NCI-H2081 (cell line): Measurements from ENCODE around the gene TRAPPC6A.

Experiments
- DNase-seq, 2 experiments: peaks; one replicate each; lab custom pipeline; 2025; lab: John Stamatoyannopoulos, UW

TRAPPC6A gene, protein sequence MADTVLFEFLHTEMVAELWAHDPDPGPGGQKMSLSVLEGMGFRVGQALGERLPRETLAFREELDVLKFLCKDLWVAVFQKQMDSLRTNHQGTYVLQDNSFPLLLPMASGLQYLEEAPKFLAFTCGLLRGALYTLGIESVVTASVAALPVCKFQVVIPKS

DNA sequence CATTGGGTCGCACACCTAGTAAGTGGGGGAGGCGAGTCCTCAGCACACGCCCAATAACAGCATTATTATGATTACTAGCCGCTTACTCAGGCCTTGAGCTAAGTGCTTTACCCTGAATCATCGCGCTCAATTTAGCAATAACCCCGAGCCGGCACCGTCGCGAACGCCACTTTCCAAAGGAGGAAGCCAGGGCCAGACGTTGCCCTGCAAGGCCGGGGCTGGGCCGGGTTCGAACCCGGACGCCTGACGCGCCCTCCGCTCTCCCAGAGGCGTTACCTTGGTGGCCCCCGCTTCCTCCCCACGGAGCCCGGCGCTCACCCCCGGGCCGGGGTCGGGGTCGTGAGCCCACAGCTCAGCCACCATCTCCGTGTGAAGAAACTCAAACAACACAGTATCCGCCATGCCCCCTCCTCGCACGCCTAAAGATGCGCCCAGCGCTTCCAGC lies at the start of gene TRAPPC6A:
TRAPPC6A (minus strand) TSS at position 421 of the 445 bp plus-strand sequence; CDS start at position 402, 19 bp downstream.
- DNase-seq, result no peak

DNA sequence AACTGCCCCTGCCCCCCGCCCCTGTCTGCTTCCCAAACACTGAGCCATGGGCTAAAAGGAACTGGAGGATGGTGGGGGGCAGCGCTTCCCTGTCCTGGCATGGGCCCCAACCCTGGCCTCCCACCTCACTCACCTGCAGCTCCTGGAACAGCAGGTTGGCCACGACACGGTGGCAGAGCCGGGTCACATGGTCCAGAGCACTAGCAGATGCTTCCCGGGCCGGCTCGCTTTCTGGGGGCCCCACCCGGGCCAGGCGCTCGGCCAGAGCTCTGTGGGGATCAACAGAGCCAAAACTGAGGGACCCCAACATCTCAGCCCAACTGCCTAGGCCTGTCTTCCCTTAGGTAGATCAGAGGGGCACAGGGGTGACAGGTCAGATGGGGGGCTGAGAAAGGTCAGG lies 46.6 kb upstream of the TRAPPC6A start:
- no peak for DNase-seq

DNA sequence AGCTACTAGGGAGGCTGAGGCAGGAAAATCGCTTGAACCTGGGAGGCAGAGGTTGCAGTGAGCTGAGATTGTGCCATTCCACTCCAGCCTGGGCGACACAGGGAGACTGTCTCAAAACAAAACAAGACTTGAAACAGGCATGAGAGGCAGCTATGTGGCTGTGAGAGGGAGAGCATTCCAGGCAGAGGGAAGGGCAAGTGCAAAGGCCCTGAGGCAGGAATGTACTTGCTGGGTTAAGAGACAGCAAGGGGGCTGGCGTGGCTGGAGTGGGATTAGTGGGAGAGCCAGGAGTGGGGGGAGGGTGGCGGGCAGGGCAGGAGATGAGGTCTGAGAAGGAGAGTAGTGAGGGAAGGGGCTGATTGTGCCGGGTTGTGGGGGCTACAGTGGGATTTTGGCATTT lies 45.8 kb upstream of the TRAPPC6A start:
- DNase-seq, result no peak

DNA sequence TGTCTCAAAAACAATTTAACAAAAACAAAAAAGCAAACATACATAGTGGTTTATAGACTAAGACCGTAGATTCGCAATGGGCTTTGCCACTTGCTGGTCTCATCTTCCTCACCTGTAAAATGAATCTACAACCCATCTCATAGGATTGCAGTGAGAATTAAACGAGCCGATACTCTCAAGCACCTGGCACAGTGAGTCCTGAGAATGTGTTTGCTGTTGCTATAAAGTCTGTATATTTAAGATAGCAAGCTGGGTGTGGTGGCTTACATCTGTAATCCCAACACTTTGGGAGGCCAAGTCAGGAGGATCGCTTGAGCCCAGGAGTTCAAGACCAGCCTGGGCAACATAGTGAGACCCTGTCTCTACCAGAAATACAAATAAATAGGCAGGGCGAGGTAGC lies 44.7 kb upstream of the TRAPPC6A start:
- no peak for DNase-seq

DNA sequence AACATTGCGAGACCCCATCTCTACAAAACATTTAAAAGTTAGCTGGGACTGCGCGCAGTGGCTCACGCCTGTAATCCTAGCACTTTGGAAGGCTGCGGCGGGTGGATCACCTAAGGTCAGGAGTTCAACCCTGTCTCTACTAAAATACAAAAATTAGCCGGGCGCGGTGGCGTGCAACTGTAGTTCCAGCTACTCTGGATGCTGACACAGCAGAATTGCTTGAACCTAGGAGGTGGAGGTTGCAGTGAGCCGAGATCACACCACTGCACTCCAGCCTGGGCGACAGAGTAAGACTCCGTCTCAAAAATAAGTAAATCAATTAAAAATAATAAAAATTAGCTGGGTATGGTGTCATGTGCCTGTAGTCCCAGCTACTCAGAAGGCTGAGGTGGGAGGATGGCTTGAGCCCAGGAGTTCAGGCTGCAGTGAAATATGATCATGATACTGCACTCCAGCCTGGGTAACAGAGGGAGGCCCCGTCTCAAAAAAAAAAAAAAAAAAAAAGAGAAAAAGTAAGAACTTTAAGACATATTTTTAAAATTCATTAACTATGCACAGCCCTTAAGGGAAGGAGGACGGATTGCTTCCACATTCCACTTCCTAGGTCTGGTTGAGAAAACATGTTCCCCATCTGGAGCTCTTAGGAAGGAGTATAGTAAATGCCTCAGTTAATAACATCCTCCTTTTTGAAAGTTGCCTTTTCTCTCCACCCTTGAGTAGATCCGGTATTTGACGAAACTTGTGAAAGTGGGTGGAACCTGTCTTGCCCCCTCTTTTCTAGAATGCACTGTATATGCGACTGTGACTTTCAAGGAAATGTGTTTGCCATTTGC lies 41.1 kb upstream of the TRAPPC6A start:
- DNase-seq, result no peak

DNA sequence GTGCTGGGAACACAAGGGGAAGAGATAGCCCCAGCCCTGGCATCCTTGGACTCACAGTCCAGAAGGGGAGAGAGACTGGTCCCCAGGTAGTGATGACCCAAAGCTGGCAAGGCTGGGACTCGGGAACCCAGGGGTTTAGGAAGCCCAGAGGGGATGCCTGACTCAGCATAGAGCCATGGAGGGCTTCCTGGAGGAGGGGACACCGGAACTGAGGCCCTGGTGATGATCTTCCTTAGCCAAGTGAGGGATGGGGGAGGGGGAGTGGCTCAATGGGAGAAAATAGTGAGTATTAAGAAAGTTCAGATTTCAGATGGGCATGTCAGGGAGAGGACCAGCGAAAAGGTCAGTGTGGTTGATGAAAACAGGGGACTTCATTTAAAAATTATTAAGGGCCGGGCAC lies 40.4 kb upstream of the TRAPPC6A start:
- no peak for DNase-seq

DNA sequence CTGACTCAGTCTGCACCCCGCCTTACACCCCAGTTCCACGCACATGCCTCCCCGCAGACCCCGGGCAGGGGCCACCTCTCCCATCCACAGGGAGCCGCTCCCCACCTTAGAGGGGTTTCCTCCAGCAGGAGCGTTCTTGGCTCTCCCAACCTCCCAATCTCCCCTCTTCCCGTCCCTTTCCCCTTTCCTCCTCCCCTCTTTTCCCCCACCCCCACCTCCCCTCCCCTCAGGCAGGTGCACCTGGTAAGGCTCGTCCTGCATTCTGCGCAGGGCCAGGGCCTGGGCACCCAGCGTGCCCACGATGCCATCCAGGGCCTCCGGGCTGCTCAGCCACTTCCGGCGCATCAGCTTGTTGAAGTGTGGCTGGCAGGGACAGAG lies 39.9 kb upstream of the TRAPPC6A start:
- DNase-seq, result no peak

DNA sequence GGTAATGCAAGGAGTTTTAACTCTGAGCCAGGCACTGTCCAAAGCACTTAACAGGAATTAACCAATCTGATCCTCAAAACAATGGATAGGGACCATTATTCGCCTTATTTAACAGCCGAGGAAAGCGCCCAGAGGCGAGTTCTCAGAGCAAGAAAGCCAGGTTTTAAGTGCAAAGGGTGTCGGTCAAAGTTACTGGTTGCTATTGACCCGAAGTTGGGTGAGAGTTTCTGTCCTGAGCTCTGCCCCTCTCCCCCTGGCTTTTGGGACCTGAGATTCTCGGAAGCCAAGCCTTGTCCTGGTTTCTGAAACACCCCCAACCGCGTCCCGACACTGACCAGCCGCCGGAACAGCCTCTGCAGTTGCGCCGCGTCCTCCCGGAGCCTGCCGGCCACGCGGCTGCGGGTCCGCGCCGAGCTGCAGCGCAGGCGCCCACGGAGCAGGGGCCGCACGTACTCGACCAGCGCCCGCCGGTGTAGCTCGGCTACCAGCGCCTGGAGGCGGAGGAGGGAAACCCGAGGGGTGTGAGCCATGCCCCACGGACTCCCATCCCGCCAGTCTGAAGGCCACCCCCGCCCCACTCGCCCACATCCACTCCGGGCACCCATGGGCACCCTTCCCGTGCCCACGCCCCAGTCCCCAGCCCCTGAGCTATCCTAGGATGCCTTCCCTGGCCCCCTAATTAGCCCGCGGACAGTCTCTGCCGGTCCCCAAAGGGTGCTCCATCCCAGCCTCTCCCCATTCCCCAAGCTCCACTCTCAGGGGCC lies 39.3 kb upstream of the TRAPPC6A start:
- DNase-seq, result no peak

DNA sequence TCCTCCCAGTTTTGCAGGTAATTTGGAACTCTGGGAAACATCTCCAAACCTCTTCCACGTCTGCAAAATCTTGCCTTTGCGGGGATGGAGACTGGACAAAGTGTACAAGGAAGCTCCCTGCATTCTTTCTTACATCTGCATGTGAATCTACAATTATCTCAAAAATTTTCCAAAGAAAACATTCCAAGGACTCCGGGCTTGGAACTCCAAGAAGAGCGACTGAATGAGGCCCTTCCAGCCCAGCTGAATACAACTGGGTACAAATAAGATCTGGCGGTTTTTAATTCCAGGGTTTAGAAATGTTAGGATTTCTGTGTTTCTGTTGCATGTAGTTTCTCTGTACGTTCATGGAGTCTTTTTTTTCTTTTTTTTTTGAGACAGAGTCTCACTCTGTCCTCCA lies 38.6 kb upstream of the TRAPPC6A start:
- no peak for DNase-seq

DNA sequence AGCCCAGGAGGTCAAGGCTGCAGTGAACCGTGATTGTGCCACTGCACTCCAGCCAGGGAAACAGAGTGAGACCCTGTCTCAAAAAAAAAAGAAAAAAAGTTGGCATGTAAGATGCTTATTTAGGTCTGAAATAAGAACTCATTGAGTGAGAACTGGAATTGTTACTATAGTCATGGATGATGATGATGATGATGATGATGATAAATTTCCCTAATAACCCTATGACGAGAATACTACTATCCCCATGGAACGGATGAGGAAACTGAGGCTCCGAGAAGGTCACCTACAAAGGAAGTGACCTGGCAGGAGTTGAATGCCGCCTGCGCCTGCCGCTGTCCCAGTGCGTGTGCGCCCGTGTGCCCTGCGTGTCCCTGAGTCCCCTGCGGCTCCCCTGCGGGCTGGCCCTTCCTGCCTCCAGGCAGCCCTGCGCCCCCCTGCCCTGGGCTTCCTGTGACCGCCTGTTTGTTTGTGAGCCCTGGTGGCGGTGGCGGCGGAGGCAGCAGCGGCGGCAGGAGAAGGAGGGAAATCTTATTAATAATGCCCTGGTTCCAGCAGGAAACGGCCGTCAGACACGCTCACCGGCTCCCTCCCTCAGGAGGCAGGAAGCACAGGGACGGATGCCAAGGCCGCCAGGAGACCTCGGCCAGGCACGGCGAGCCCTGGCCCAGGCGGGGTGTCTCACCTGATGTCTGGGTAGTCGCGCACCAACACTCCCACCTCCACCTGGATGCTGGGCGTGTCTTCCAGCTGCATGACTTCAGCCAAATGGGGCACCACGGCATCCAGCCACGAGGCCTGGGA lies 37.6 kb upstream of the TRAPPC6A start:
- peak; percentile 67 to 76 for DNase-seq

DNA sequence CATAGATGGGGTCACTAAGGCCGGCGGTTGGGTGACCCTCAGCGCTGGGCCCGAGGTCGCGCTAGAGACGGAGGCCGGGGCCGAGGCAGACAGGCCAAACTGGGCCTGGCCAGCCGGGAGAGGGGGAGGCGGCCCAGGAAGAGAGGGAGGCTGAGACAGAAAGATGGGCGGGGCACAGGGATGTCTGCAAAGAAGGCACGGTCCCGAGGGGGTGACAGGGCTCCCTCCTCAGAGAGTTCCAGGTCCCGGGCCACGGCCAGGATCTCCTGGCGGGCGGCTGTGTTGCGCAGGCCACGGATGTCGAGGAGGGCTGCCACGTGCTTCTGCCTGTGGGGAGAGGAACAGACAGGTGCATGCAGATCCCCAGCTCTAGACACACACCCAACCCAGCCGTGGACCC lies 35.0 kb upstream of the TRAPPC6A start:
- DNase-seq, result no peak

DNA sequence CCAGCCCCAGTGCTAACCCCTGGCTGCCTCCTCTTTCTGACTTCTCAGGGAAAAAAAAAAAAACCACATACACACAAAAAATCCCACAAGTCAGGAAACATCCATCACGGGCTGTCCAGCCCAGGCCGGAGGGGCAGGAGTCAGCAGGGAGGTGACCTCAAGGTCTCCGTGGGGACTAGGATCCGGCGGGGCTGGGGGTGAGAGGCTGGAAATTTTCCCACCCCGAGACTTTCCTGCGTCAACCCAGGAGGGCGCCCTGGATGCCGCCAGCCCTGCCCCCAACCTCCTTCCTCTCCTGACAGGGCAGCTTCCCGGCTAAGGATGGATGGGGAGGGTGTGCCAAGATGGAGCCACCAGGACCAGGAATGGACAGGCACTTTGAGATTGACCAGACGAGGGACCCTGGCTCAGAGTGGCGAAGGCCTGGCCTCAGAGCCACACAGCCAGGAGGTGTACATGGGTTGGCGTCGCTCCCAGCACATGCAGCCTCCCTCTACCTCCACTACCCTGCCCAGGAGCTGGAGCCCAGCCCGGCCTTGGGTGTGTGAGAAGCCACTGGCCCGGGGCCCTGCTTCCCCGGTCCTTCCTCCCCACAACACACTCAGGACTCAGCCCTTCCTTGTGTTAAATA lies 33.8 kb upstream of the TRAPPC6A start:
- DNase-seq, result no peak

DNA sequence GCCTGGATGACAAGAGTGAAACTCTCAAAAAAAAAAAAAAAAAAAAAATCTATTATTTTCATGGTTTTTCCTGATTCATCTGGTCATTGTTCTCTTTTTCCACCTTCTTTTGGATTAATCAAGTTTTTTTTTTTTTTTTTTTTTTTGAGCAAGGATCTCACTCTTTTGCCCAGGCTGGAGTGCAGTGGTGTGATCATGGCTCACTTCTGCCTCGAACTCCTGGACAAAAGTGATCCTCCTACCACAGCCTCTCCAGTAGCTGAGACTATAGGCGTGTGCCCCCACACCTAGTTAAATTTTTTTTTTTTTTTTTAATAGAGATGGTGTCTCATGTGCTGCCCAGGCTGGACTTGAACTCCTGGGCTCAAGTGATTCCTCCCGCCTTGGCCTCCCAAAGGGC lies 28.3 kb upstream of the TRAPPC6A start:
- DNase-seq, result no peak

DNA sequence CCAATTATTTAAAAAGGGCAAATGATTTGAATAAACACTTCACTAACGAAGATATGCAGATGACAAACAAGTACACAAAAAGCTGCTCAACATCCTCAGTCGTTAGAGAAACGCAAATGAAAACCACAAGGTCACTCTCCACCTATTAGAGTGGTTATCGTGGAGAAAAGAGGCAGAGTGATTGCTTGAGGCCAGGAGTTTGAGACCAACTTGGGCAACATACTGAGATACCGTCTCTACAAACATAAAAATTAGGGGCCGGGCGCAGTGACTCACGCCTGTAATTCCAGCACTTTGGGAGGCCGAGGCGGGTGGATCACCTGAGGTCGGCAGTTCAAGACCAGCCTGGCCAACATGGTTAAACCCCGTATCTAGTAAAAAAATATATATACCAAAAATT lies 27.8 kb upstream of the TRAPPC6A start:
- DNase-seq, result no peak

DNA sequence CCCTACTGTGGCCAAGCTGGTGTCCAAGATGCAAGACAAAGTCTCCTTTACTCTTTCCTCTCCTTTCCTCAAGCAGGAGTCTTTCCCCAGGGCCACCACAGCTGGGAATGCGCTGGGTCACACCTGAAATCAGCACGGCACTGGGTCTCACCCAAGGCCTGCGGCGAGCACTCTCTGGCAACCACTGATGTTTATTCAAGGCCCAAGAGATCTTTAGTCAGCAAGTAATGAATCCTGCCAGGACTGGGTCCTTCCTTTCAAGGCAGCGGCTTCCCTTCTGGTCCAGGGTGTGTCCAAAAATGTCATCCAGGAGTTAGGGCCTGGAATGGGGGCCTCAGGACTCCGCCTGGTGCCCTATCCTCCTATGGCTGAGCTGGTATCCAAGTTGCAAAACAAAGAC lies 24.6 kb upstream of the TRAPPC6A start:
- DNase-seq, result no peak

DNA sequence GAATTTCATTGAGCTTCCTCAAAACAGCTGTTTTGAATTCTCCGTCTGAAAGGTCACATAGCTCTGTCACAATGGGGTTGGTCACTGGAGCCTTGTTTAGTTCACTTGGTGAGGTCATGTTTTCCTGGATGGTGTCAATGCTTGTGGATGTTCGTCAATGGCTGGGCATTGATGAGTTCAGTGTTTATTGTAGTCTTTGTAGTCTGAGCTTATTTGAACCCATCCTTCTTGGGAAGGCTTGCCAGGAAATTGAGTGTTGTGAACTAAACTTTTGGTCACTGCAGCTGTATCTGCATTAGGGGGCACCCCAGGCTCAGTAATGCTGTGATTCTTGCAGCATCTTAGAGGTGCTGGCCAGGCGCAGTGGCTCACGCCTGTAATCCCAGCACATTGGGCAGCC lies 22.5 kb upstream of the TRAPPC6A start:
- DNase-seq, result no peak

DNA sequence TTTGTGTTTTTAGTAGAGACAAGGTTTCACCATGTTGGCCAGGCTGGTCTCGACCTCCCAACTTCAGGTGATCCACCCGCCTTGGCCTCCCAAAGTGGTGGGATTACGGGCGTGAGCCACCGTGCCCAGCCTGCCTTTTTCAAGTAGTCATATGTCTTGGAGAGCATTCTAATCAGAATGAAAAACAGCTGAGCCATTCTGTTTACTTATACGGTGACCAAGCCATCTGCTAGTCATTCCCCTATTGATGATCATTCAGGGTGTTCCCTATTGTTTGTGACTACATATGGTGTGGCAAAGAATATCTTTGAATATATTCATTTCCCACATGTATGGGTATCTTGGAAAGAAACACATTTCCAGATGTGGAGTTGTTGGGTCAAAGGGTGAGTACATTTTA lies 17.7 kb upstream of the TRAPPC6A start:
- DNase-seq, result no peak

DNA sequence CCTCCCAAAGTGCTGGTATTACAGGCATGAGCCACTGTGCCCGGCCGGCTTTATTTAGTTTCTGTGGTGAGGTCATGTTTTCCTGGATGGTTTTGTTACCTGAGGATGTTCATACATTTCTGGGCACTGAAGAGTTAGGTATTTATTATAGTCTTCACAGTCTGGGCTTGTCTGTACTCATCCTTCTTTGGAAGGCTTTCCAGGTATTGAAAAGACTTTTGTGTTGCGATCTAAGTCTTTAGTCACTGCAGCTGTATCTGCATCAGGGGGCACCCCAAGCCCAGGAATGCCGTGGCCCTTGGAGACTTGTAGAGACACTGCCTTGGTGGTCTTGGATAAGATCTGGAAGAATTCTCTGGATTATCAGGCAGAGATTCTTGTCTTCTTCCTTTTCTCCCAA lies 13.3 kb upstream of the TRAPPC6A start:
- no peak for DNase-seq

DNA sequence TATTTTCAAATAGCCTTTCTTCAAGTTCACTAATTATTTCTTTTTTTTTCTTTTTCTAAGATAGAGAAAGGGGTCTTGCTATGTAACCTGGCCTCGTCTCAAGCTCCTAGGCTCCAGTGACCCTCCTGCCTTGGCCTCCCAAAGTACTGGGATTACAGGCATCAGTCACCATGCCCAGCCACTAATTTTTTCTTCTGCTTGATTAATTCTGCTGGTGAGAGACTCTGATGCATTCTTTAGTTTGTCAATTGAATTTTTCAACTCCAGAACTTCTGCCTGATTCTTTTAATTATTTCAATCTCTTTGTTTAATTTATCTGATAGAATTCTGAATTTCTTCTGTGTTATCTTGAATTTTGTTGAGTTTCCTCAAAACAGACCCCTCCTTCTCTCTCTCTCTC lies 11.9 kb upstream of the TRAPPC6A start:
- DNase-seq, result no peak

DNA sequence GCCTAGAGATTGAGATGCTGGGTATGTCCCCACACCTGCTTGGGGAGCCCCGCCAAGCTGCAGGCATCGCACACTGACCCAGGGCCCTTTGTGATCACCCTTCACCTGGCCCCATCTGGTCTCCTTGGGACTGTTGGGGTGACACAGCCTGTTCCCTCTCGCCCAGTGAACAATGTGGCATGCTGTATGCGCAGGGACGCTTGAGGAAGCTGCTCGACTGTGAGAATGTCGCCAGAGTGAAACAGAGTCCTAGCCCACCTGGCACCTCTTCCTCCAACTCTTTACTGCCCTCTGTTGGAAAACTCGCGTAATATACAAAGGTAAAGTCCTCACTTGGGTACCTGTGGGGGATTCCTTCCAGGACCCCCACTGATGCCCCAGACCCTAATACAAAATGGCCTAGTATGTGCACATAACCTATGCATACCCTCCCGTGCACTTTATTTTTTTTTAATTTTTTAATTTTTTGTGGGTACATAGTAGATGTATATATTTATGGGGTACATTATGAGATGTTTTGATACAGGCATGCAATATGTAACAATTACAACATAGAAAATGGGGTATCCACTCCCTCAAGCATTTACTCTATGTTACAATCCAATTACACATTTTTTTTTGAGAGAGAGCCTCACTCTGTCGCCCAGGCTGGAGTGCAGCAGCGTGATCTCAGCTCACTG lies 9.5 kb upstream of the TRAPPC6A start:
- peak; percentile 51 to 60 for DNase-seq
